ENCODE results near the gene SGMS2. TPM values are rescaled to one million over a fixed set of nuclear protein-coding genes. Genes with fewer than 3 reads are reported as not detected.

The SGMS2 gene
- total RNA-seq, 6 experiments from 2014 or later: 12.3 to 67.8 (median 29.3) TPM

DNA sequence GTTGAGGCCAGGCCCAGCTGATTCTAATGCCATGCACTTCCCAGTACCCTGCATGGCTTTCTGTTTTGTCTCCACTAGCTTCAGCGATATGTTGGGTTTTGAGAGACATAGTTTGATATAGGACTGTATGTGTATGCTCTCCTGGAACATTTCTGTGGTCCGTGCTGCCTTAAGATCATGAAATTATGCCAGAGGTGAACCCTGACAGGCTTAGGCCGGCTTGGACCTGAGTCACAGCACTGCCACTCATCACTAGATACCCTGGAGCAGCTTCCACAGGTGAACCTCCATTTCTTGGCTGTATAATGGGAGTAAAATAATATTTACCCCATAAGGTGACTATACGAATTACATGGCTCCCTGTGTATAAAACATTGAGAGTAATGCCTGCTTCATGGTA, 6.4 kb downstream of the SGMS2 start:
- H3K27me3 ChIP-seq: no peaks in the 10 kb centered on the region
- H3K9me3 ChIP-seq: no peaks in the 10 kb centered on the region
- DNase-seq (no peak), ATAC-seq (no peak)
- H3K4me1 ChIP-seq: peaks cover 0 to 11% (median 4%) of the 10 kb centered on the region in 4 donors
- intact Hi-C loops (cut with DNase I): no loop called here
- H3K36me3 ChIP-seq: no peaks in the 10 kb centered on the region
- H3K27ac ChIP-seq: no peak overlapping the region
- WGBS (ENCODE audit: insufficient coverage, low coverage, low lambda C conversion rate, missing lambda C conversion rate): 89% methylated on average over 3 of the region's 4 CpGs
- TF ChIP-seq, protein P1, sequence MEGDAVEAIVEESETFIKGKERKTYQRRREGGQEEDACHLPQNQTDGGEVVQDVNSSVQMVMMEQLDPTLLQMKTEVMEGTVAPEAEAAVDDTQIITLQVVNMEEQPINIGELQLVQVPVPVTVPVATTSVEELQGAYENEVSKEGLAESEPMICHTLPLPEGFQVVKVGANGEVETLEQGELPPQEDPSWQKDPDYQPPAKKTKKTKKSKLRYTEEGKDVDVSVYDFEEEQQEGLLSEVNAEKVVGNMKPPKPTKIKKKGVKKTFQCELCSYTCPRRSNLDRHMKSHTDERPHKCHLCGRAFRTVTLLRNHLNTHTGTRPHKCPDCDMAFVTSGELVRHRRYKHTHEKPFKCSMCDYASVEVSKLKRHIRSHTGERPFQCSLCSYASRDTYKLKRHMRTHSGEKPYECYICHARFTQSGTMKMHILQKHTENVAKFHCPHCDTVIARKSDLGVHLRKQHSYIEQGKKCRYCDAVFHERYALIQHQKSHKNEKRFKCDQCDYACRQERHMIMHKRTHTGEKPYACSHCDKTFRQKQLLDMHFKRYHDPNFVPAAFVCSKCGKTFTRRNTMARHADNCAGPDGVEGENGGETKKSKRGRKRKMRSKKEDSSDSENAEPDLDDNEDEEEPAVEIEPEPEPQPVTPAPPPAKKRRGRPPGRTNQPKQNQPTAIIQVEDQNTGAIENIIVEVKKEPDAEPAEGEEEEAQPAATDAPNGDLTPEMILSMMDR (IDR thresholded peaks at IDR 0.05): no peak
- TF ChIP-seq POLR2A (IDR thresholded peaks at IDR 0.05): no peak
- no peak overlapping the region for H3K4me3 ChIP-seq

DNA sequence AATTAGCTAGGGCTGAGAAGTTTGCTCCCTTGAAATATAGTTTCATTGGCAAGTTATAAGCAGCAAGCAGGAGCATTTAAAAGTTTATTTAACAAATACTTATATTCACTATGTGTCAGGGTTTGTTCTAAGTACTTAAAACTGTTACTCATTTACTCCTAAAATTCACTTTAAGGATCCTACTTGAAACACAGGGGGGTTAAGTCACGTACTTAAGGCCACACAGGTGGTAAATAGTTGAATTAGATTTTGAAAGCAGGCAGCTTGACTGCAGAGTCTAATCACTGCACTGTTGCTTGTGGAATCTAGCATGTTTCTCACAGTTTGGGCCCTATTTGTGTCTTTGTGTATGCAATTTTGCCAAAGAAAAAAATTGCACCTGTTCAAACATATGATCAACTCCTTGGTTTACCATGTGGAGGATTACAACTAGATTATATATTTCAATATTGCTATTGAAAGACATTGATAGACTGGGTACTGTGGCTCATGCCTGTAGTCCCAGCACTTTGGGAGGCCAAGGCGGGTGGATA, 7.6 kb downstream of the SGMS2 start:
- intact Hi-C loops (cut with DNase I): no loop called here
- Histone ChIP-seq H3K36me3 (no peaks in the 10 kb centered on the region), H3K4me1 (peaks cover 0 to 7% (median 1%) of the 10 kb centered on the region in 4 donors), H3K9me3 (no peaks in the 10 kb centered on the region), H3K27ac (no peak overlapping the region), H3K27me3 (no peaks in the 10 kb centered on the region), H3K4me3 (no peak overlapping the region)
- no peak for TF ChIP-seq POLR2A (IDR thresholded peaks at IDR 0.05)
- TF ChIP-seq, protein P1 (IDR thresholded peaks at IDR 0.05): no peak
- WGBS (ENCODE audit: insufficient coverage, low coverage, low lambda C conversion rate, missing lambda C conversion rate): 64% methylated on average over 2 of the region's 2 CpGs
- ATAC-seq (no peak), DNase-seq (no peak)

DNA sequence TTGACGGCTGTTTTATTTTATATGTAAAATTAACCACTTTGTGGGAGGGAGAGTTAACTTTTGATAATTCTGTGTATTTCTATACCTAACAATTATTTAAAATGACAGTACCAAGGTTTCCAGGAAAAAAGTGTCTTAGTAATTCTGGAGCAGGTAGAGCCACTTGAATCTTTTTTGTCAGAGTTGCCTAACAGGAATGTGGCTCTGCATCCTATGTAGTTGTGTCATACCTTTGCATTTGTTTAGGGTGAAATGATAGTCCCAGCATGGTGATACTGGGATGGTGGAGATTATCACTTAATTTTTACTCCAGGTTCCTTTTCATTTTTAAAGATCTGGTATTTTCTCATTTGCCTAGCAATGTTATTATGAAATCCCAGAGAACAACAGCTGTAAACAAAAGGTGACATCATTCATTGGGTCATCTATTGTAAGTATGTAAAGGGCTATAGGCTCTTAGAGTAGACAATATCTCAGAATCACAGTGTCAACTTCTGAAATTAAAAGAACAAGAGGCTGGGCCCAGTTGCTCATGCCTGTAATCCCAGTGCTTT, 9.6 kb downstream of the SGMS2 start:
- no peak for TF ChIP-seq POLR2A (IDR thresholded peaks at IDR 0.05)
- Histone ChIP-seq H3K36me3 (no peaks in the 10 kb centered on the region), H3K4me1 (no peaks in the 10 kb centered on the region), H3K27ac (no peak overlapping the region), H3K27me3 (no peaks in the 10 kb centered on the region), H3K9me3 (no peaks in the 10 kb centered on the region), H3K4me3 (no peak overlapping the region)
- intact Hi-C loops (cut with DNase I): no loop called here
- no peak for ATAC-seq
- DNase-seq: no peak
- WGBS (ENCODE audit: insufficient coverage, low coverage, low lambda C conversion rate, missing lambda C conversion rate): 81% methylated on average over 1 of the region's 1 CpG

DNA sequence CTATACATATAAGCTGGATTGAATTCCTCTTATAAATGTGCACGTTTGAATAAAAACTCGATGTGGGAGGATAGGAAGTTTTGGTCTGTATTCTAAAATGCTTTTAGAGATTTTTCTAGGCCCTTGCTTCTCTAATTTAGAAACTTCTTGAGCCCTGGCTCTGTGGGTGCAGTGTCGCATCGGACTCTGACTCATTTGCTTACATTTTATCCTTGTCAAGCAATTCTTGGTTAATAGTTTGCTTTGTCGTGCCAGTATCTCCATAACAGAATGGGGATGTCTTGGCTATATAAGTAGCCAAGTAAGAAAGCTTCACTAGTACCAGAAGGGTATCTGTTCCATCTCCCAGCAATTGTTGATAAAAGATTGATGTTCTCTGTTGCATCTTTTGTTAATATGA, 10.7 kb downstream of the SGMS2 start:
- no peak overlapping the region for H3K27ac ChIP-seq
- H3K4me3 ChIP-seq: no peak overlapping the region
- intact Hi-C loops (cut with DNase I): no loop called here
- no peaks in the 10 kb centered on the region for H3K4me1 ChIP-seq
- 73% methylated on average over 5 of the region's 5 CpGs for WGBS (ENCODE audit: insufficient coverage, low coverage, low lambda C conversion rate, missing lambda C conversion rate)
- no peaks in the 10 kb centered on the region for H3K36me3 ChIP-seq
- ATAC-seq: peak in 1 of 4 donors; percentile 32
- DNase-seq: no peak
- TF ChIP-seq, protein P1 (IDR thresholded peaks at IDR 0.05): no peak
- TF ChIP-seq POLR2A (IDR thresholded peaks at IDR 0.05): no peak
- H3K9me3 ChIP-seq: no peaks in the 10 kb centered on the region
- no peaks in the 10 kb centered on the region for H3K27me3 ChIP-seq

DNA sequence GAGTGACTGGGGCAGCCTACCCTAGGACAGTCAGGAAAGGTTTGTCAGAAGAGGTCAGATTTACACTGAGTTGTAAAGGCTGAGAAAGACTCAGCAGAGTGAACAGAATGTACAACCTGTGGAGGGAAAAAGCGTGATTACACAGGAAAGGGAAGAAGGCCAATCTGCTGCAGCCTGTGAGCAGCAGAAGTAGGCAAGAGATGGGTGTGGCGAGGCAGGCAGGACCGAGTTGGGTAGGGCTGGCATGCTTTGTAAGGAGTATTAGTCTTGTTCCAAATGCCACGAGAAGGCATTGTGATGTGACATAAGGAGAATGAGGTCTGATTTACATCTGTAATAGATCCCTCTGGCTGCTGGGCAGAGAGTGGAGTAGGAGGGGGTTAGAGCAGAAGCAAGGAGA, 12.6 kb downstream of the SGMS2 start:
- Histone ChIP-seq H3K36me3 (no peaks in the 10 kb centered on the region), H3K4me1 (no peaks in the 10 kb centered on the region), H3K9me3 (no peaks in the 10 kb centered on the region), H3K27ac (no peak overlapping the region), H3K4me3 (no peak overlapping the region), H3K27me3 (no peaks in the 10 kb centered on the region)
- WGBS (ENCODE audit: insufficient coverage, low coverage, low lambda C conversion rate, missing lambda C conversion rate): 54% methylated on average over 4 of the region's 4 CpGs
- ATAC-seq: peak in 2 of 4 donors; percentile 14 to 33
- intact Hi-C loops (cut with DNase I): no loop called here
- no peak for DNase-seq
- TF ChIP-seq, protein P1 (IDR thresholded peaks at IDR 0.05): no peak
- TF ChIP-seq POLR2A (IDR thresholded peaks at IDR 0.05): no peak
